SK-N-MC (cell line): ENCODE results near the gene MLPH.

Experiments used
- DNase-seq: peaks from one replicate; pipeline ENCODE4 v3.0.0-alpha.2; 2011; ENCODE audit warnings: low read depth, low spot score
- H3K27ac ChIP-seq: fragments of 200-600 bp; sonication (generic); 2 replicates; pipeline ENCODE4 v1.5.1; 2016; ENCODE audit warnings: mixed run types
- H3K36me3 ChIP-seq: fragments of 200-600 bp; sonication (generic); 2 replicates; pipeline ENCODE4 v1.6.1; 2017; ENCODE audit warnings: antibody characterized with exemption, low read length, mixed read lengths; ENCODE audit not compliant: insufficient read depth
- H3K4me3 ChIP-seq: fragments of 200-600 bp; sonication (generic); 2 replicates; pipeline ENCODE4 v1.5.1; 2016
- H3K9ac ChIP-seq: fragments of 200-600 bp; sonication (generic); 2 replicates; pipeline ENCODE4 v1.8.0; 2017; ENCODE audit warnings: mixed run types, mixed read lengths; ENCODE audit not compliant: insufficient read length
- H3K9me3 ChIP-seq: fragments of 200-600 bp; sonication (generic); 2 replicates; pipeline ENCODE4 v1.6.1; 2017; ENCODE audit warnings: low read depth, mild to moderate bottlenecking, antibody characterized with exemption, low read length, moderate library complexity, mixed read lengths
- EZH2 ChIP-seq: fragments of 200-600 bp; sonication (generic); IDR thresholded peaks from one replicate; pipeline ENCODE4 v1.6.1; 2017; ENCODE audit warnings: antibody characterized with exemption
- FOXP2 ChIP-seq: optimal IDR thresholded peaks from 2 replicates; pipeline ENCODE3; 2011; ENCODE audit warnings: mild to moderate bottlenecking, moderate library complexity; ENCODE audit not compliant: insufficient read depth; ENCODE audit errors: extremely low read length, control extremely low read depth
- POLR2AphosphoS5 ChIP-seq: IDR thresholded peaks from 2 replicates; pipeline ENCODE4 v1.6.1; 2012; ENCODE audit warnings: mild to moderate bottlenecking, low read depth, low read length, borderline replicate concordance

Gene MLPH

GRCh38 chr2:237596520-237597195 lies 109.6 kb downstream of the MLPH start:
- TF ChIP-seq EZH2 (no peak), FOXP2 (no peak), POLR2AphosphoS5 (no peak)
- Histone ChIP-seq H3K9me3 (no peaks in the 10 kb centered on the region), H3K27ac (no peak overlapping the region), H3K36me3 (no peaks in the 10 kb centered on the region), H3K9ac (no peak overlapping the region), H3K4me3 (no peak overlapping the region)
- DNase-seq, result no peak

GRCh38 chr2:237597196-237598145 lies 110.4 kb downstream of the MLPH start:
- Histone ChIP-seq H3K9ac (no peak overlapping the region), H3K9me3 (no peaks in the 10 kb centered on the region), H3K27ac (no peak overlapping the region), H3K4me3 (no peak overlapping the region), H3K36me3 (no peaks in the 10 kb centered on the region)
- no peak for TF ChIP-seq EZH2
- no peak for TF ChIP-seq FOXP2
- TF ChIP-seq POLR2AphosphoS5, result no peak
- no peak for DNase-seq

DNA sequence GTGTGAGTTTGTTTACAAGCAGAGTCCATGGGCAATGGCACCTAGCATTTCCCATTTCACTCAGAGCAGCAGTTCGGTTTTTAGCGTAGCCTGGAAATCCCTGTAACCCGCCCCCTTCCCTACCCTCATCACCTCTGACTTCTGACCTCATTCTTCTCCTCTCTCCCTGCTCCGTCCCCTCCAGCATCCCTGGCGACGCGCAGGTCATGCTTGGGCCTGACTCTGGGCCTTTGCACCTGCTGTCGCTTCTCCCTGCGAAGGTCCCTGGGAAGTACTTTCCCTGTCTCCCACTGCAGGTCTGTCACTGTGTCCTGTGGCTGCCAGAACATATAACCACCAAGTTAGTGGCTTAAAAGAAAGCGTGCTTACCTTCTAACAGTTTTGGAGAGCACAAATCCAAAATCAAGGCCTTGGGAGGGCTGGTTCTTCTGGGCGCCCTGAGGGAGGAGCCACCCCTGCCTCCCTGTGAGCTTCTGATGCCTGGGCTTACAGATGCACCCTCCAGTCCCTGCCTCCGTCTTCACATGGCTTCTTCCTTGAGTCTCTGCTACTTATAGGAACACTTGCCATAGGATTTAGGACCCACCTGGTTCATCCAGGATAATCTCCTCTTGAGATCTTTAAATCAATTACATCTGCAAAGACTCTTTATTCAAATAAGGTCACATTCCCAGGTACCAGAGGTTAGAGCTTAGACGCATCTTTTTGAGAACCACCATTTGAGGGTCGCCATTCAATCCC lies 111.6 kb downstream of the MLPH start:
- Histone ChIP-seq H3K9ac (no peak overlapping the region), H3K9me3 (no peaks in the 10 kb centered on the region), H3K4me3 (no peak overlapping the region), H3K27ac (no peak overlapping the region), H3K36me3 (no peaks in the 10 kb centered on the region)
- TF ChIP-seq POLR2AphosphoS5, result no peak
- TF ChIP-seq EZH2, result no peak
- no peak for TF ChIP-seq FOXP2
- DNase-seq, result no peak

- H3K36me3 ChIP-seq, result no peaks in the 10 kb centered on the region
- H3K4me3 ChIP-seq, result peak overlapping the region; percentile 61
- TF ChIP-seq EZH2 (no peak), POLR2AphosphoS5 (no peak), FOXP2 (no peak)
- no peaks in the 10 kb centered on the region for H3K9me3 ChIP-seq
- DNase-seq, result no peak
- H3K27ac ChIP-seq, result no peak overlapping the region
- peak overlapping the region; percentile 45 for H3K9ac ChIP-seq
Measured at GRCh38 chr2:237599465-237600110, 112.5 kb downstream of the MLPH start.

- TF ChIP-seq FOXP2, result no peak
- TF ChIP-seq POLR2AphosphoS5, result no peak
- no peak for TF ChIP-seq EZH2
- DNase-seq, result no peak
- H3K36me3 ChIP-seq, result no peaks in the 10 kb centered on the region
- peak overlapping the region; percentile 45 for H3K9ac ChIP-seq
- H3K9me3 ChIP-seq, result no peaks in the 10 kb centered on the region
- H3K4me3 ChIP-seq, result peak overlapping the region; percentile 61
- no peak overlapping the region for H3K27ac ChIP-seq
Measured at GRCh38 chr2:237600205-237600846, 113.3 kb downstream of the MLPH start.

DNA sequence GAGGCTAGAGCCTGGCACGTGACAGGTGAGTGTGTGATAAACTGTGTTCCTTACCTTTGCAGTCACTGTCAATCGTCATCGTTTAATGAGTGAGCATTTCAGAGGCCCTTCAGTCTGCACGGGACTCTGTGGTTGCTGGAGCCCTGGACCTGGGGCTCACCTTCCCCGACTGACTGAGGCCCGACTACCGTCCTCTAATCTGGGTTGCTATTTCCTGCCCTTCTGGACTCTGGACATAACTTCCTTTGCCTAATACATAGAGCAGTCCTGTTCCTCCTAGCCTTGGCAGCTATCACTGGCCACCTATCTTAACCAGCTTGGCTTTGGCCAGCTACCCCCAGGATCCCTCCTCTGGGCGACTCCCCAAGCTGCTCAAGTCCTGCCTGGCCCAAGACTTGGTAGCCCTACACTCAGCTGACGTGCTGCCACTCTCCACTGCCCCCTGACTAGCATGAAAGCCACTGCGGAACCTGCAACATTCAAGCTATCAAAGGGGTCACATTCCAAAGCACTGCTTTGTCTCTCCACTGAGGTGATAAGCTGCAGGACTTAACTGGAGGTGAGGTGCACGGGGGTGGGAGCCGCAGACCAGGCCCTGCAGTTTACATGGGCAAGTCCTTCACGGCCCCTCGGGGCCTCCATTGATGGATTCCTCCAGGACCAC lies 114.5 kb downstream of the MLPH start:
- Histone ChIP-seq H3K27ac (no peak overlapping the region), H3K36me3 (no peaks in the 10 kb centered on the region), H3K9ac (no peak overlapping the region), H3K9me3 (no peaks in the 10 kb centered on the region), H3K4me3 (no peak overlapping the region)
- no peak for DNase-seq
- no peak for TF ChIP-seq EZH2
- TF ChIP-seq FOXP2, result no peak
- no peak for TF ChIP-seq POLR2AphosphoS5

DNA sequence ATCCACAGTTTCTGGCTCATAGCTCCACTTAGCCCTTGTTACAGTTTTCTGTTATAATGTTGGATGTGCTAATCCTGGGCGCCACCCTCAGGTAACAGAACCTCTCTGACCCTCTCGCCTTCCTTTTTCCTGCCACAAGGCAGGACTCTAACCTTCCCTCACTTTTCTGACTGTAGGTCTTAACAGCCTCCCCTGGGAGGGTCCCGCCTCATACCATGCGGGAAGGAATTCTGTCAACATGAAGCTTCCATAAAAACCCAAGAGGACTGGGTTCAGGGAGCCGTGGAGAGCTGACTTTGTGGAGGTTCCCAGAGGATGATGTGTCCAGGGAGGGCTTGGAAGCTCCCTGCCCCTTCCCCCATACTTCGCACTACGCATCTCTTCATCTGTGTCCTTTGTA lies 115.4 kb downstream of the MLPH start:
- Histone ChIP-seq H3K9ac (no peak overlapping the region), H3K4me3 (no peak overlapping the region), H3K9me3 (no peaks in the 10 kb centered on the region), H3K27ac (no peak overlapping the region), H3K36me3 (no peaks in the 10 kb centered on the region)
- TF ChIP-seq POLR2AphosphoS5 (no peak), FOXP2 (no peak), EZH2 (no peak)
- no peak for DNase-seq
